GM21717 (cell line): ENCODE results near the gene ABCB10.
"Not testable (repeated sequence)": the region's sequence is repeated elsewhere in the genome, so short reads cannot be mapped to it uniquely, and the experiment has no call there.

Experiments used
- ATAC-seq: cut with Tn5 transposase; IDR thresholded peaks from one replicate; pipeline ENCODE4 v1.9.1; 2021; ENCODE audit warnings: mild to moderate bottlenecking, moderate library complexity; ENCODE audit not compliant: unreplicated experiment

The ABCB10 gene

DNA sequence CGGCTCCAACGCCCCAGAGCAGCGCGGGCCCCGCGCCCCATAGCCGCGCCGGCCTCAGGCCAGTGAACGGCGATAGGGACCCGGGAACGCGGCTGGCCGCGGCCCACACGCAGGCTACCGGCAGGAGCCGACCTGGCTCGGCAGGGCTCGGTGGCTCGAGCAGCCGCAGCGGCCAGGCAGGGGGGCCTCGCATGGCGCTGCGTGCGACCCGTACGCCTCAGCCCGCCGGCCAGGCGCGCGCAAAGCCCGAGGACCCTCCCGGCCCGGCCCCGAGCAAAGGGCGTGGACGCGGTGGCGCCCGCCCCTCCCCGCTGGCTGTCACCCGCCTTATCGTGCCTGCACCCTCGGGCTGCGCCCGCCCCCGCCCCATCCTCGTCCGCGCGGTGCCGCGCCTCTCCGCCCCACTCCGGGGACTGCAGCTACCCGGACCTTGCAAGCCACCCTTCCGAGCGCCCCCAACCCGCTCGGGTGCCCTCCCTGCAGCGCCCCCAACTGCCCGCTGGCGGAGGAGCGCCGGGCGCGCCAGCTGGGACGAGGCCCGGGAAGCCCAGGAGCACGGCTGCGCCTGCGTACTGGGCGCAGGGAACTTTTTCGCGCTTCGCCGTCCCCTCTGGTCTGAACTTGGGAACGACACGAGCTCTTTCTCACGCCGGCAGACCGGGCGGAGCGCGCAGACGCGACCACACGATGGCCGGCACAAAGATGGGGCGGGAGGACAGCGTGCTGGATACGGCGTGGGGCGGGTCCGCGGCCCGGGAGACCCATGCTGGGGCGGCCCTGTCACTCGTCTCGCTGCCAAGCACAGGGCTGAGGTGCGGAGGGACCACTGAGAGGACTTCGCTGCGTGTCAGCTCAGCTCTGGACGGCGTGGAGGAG is at the start of gene ABCB10:
ABCB10 (minus strand) TSS at position 248 of the 876 bp plus-strand sequence; CDS start at position 193, 55 bp downstream.
- ATAC-seq, result peak; percentile 84

DNA sequence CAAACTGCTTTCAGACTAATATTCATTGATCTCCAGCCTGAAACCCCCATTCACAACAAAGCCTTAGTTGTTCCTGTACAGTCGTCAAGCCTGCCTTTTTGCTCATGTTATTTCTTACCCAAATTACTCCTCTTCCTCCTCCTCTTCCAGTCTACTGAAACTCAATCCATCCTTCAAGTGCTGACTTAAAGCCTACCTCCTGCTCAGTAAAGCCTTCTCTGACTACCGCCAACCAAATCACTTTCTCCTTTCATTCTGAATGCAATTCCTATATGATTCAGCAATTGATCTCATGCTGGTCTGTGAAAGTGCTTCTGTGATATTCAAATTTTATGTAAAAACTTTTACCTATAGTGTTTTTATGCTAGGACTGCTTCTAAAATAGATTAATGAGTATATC is 48.9 kb upstream of the ABCB10 start:
- ATAC-seq, result no peak

DNA sequence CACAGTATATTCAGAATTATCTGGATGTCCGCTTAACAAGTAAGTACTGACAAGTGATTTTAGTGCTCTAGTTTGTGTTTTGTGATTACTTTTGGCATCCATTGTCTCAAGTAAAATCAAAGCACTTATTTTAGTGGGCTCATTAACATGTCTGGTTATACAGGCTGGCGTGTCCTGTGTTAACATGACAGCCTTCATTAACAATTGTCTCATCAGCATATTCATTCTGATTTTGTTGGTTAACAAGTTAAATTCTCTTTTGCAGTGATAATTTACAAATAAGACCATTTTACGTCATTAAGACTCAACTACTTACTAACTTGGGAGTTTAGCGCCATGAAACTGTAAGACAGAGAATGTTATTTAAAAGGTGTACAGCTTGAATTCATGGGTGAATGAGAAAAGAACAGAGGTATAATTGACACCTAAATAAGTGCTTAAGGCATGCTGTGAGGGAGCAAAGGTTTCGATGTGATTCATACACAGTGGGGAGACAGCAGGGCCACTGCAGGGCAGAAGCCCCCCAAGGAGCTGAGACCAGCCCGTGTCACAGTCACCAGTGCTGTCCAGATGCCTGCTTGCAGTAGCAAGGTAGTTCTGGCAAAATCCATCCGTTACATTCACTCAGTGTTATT is 45.0 kb upstream of the ABCB10 start:
- no peak for ATAC-seq

DNA sequence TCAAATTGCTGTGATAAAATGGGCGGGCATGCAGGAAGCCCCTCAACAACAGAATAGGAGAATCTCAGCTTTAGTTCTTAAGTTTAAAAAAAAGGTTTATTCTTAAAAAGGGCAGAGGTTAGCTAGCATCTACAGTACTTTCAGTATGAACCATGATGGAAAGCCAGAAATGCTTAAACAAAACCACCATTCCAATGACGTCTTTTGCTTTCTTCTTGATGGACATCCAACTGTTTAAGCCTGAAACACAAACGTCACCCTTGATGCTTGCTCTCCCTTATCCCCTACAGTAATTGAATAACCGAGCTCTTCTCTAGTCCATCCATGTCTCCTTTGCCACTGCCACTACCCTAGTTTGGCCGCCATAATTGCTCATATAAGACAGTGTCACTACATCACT is 41.7 kb upstream of the ABCB10 start:
- ATAC-seq, result no peak

DNA sequence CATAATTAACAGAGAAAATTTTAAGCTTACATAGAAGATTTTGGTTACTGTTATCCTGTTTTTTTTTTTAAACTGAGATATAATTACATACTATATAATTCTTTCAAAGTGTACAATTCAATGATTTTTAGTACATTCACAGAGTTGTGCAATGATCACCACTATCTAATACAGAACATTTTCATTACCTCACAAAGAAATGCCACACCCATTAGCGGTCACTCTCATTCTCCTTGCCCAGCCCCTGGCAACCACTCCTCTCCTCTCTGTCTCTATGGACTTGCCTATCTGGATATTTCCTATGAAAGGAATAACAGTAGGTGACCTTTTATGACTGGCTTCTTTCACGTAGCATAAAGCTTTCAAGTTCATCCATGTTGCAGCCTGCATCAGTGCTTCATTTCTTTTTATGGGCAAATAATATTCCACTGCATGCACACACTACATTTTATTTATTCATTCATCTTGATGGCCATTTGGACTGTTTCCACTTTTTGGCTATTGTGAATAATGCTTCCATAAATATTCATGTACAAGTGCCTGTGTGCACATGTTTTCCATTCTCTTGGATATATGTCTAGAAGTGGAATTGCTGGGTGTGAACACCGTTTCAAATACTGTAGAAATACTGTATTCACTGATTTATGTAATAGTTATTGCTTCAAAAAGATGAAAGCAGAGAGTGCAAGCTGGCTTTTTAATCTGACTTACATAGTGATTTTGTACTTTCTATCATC is 40.9 kb upstream of the ABCB10 start:
- no peak for ATAC-seq

DNA sequence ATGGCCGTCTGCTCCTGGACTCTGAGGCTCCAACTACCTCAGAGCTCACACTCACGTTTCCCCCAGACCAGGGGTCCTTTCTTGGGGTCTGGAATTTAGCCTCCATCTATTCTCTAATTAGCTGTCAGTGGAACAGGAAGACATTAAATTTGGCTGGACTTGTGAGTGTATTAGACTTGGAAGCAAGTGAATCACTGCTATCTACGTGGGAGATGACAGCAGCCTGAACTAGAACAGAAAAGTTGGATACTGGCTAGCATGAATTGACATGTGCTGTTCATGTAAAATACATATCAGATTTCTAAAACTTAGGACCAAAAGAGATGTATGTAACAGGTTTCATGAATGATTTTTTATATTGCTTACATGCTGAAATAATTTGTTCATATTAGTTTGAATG is 39.4 kb upstream of the ABCB10 start:
- no peak for ATAC-seq

DNA sequence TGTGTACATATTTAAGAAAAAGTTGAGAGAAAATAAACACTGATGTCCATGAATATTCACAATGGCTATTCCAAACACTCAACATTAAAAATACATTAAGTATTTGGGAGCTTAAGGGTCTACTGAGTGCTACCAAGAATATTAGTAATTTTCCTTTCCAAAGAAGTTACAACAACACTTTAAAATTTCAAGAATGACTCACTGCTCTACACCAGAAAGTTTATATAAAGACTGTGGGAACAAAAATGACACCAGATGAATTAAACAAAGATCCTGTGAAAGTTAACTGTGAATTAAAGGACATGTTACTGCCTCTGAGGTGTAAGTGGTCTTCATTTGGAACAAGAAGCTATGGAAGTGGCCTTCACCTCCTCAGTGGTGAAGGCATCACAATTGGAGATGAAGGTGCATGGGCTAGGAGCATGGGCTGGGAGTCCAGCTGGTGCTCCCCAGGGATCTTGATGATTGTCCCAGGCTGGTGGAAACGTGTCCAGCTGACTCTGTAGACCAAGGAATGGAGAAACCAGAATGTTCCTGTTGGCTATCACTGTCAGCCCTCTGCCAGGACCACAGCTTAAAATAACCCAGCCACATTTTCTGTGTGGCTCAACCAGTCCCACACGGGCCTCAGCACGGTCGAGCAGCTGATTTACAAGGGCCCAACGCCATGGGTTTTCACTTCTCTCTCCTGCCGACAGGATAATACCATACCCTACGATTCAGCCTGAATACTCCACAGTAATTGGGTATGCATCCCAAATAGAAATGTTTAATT is 38.6 kb upstream of the ABCB10 start:
- no peak for ATAC-seq

DNA sequence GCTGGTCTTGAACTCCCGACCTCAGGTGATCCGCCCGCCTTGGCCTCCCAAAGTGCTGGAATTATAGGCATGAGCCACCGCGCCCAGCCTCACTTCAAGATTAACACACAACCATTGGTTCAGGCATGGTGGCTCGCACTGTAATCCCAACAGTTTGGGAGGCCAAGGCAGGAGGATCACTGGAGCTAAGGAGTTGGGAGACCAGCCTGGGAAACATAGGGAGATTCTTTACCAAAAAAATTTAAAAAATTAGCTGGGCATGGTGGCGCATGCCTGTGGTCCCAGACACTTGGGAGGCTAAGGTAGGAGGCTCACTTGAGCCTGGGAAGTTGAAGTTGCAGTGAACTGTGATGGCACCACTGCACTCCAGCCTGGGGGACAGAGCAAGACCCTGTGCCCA is 37.4 kb upstream of the ABCB10 start:
- ATAC-seq, result not testable (repeated sequence)

DNA sequence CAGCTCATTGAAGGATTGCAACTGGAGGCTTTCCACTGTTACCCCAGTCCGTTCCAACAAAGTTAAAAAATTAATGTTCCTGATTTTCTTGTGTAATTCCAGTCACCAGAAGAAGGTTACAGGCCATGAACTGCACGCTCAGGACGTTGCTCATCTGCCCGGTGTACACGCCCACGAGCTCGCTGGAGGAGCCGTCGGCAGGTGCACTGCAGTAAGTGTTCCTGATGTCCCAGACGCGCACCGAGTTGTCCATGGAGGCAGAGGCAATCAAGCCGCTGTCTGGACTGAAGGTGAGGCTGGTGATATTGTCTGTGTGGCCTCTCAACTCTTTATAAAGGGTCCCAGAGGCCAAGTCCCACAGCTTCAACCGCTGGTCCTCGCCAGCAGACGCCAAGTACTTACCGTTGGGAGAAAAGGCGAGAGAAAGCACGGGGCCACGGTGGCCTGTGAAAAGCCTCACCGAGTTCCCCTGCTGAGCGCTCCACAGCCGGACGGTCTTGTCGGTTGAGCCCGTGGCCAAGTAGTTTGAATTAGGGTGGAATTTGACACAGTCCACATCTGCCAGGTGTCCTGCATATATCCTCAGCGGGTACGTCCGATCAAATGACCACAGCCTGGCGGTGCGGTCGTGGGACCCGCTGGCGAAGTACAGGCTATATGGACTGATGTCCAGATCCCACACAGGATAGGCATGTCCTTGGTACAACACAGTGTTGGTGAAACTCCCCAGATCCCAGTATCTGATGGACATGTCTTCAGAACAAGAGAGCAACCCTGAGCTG is 35.9 kb upstream of the ABCB10 start:
- ATAC-seq, result no peak

DNA sequence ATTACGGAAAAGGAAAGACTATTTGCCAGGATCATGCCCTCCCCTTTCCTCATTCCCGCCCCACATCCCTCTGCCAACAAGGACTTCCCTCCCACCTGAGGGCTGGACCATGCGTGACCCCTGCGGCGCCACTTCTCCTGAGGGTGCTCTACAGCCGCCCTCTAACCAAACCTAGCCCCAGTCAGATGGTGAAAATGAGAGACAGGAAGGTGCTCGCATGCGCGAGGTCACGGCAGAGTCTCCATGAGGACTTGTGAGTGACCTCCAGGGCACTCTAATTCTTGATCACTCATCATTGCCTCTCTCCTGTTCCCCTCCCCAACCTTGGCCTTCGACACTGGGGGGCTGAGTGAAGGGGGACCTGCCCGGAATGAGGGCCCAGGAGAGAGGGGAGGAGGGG is 35.3 kb upstream of the ABCB10 start:
- ATAC-seq, result no peak

DNA sequence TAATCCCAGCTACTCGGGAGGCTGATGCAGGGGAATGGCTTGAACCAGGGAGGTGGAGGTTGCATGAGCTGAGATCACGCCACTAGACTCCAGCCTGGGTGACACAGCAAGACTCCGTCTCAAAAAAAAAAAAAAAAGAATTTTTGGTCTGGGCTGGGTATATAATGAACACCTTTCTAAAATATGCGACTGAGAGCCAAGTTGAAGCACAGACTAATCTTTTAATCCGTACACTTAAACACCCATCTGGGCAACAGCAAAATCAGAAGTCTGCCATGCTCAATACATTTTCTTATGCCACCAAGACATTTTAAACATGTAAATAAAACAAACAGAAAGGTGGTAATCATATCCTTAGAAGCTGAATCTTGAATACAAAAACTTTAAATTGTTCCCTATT is 31.6 kb upstream of the ABCB10 start:
- ATAC-seq, result no peak

DNA sequence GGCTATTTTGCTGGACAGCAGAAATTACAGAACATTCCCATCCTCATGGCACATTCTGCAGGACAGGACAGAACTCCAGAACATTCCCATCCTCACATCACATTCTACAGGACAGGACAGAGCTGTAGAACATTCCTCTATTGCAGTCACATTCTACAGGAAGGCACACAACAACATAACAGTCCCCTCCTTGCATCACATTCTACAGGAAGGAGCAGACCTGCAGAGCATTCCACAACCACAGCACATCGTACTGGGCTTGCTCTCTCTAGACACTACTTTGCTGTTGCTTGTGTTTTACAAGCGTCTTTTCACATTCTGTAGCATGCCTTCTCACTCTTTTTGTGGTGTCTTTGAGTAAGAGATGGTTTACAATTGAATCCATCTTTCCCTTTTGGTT is 26.8 kb upstream of the ABCB10 start:
- no peak for ATAC-seq

DNA sequence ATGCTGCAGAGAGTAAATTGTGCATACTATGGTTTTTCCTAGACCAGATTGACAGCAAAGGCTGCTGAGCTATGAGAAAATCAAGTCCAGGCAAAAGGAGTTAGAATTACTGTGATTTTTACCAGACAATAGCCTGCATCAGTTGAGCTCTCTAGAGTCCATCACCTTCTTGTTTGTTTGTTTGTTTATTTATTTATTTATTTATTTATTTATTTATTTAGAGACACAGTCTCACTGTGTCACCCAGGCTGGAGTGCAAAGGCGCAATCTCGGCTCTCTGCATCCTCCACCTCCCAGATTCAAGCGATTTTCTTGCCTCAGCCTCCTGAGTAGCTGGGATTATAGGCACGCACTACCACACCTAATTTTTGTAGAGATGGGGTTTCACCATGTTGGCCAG is 24.2 kb upstream of the ABCB10 start:
- no peak for ATAC-seq

DNA sequence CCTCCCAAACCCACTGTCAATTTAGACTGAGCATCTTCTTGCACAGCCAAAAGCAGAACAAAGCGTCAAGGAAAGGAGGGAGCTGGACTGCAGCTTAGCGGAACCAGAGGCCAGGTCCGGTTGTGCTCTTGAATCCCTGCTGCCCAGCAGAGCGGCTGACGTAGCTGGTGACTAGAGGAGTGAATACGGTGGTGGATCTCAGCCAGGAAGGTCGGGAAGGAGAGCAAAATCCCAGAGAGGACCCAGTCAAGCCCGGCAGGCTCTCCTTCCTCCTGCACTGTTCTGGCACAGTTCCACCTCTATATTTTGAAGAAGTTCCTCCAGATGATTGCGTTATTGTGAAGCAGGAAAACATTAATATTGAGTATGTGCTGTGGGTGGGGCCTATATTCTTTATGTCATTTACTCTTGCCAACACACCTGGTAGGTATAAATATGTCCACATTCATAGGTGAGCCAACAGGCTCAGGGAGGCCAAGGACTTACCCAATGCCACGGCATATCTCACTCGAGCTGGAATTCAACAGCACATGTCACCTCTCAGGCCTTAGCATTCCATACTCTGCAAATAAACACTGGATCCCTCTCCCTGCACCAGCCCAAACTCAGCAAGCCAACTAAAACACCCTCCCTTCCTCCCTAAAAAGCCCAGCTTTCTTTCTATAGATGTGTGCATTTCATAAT is 23.6 kb upstream of the ABCB10 start:
- no peak for ATAC-seq

DNA sequence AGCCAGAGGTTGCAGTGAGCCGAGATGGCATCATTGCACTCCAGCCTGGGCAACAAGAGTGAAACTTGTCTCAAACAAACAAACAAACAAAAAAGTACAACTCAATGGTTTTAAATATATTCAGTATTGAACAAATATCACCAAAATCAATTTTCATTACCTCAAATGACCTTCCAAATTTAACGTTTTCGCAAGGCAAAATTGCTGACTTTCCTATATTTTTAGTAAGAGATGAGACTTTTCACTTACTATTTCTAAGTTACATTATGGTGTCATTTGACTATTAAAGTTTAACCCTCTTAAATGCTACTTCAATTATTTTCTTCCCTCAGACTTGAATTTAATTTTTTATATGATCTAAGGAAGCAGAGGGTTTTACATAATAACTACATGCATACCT is 23.0 kb upstream of the ABCB10 start:
- ATAC-seq, result no peak

DNA sequence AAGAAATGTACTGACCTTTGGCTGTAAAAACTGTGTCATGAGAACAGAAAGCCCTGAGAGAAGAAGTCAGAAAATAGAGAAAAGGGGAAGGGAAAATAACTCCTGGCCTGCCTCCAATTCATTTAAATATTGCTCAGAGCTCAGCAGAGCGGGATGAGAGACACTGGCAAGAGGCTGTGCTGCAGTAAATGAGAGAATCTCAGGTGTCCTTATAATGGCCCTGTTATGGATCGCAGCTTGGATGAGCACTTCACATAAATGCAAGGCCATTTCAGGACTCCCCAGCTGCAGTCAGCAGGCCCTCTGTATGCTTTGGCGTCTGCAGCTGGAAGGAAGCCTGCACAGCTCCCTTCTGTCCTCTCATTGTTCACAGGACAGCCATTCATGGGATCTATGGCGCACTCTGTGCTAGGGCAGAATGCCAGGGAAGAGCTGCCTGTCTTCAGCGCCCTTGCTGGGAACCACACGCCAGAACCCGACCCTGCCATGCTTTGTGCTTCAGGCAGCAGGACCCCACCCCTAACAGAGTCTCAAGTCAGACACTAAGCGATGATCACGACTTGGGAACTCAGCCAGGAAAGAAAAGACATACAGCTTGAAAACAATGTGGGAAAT is 20.7 kb upstream of the ABCB10 start:
- peak; percentile 90 for ATAC-seq

DNA sequence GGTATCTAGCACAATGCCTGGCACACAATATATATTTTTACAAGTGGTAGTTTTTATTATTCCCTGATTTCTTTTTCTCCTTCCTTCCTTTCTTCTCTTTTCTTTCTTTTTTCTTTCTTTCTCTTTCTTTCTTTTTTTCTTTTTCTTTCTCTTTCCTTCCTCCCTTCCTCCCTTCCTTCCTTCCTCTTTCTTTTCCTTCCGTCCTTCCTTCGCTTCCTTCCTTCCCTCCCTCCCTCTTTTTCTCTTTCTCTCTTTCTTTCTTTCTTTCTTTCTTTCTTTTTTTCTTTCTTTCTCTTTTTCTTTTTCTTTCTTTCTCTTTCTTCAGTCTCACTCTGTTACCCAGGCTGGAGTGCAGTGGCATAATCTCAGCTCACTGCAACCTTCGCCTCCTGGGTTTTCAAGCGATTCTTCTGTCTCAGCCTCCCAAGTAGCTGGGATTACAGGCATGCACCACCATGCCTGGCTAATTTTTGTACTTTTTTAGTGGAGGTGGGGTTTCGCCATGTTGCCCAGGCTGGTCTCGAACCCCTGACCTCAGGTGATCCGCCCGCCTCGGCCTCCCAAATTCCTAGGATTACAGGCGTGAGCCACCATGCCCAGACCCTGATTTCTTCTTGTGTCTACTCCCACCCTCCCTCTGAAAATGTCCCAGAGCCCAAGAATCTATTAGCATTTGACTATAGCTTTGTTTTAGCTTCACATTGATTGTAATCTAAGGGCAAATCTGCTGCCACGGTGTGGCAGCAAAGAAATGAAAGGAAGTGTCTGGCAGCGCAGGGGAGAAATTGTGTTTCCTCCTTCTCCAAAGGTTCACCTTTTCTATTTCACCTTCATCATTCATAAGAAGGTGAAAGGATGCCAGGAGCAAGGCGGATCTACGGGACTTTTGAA is 19.9 kb upstream of the ABCB10 start:
- ATAC-seq, result no peak
